Gastrocnemius medialis (tissue), 4 donors: Measurements from ENCODE around the gene RNF207. TPM values are rescaled to one million over a fixed set of nuclear protein-coding genes. Genes with fewer than 3 reads are reported as not detected.

ENCODE experiments used
- ATAC-seq, 2 donors: fragments of 150-250 bp; one replicate each; pipeline ENCODE4 v1.9.1; 2016
- DNase-seq, 2 donors: peaks; one replicate each; pipeline ENCODE4 v3.0.0-alpha.2; 2019
- H3K27ac ChIP-seq, 4 donors: fragments of 200-600 bp; sonication (generic); 1 replicate in 1 of 4; 2 replicates in 3 of 4; pipeline ENCODE4 v1.5.1; 2016 to 2018; ENCODE audit warnings: mild to moderate bottlenecking in 2 of 4, moderate library complexity in 1 of 4
- H3K27me3 ChIP-seq, 3 donors: fragments of 200-600 bp; sonication (generic) in 2 of 3; 1 replicate in 1 of 3; 2 replicates in 2 of 3; pipeline versions ENCODE4 v1.5.1 to v1.6.0; 2016 to 2019; ENCODE audit warnings: mild to moderate bottlenecking in 1 of 3, moderate library complexity in 1 of 3
- H3K36me3 ChIP-seq, 2 donors: fragments of 200-600 bp; sonication (generic) in 1 of 2; one replicate each; pipeline ENCODE4 v1.5.1; 2017 to 2018
- H3K4me1 ChIP-seq, 2 donors: fragments of 200-600 bp; sonication (generic) in 1 of 2; one replicate each; pipeline ENCODE4 v1.5.1; 2016 to 2017; ENCODE audit warnings: mild to moderate bottlenecking in 2 of 2
- H3K4me3 ChIP-seq, 4 donors: fragments of 200-600 bp; sonication (generic) in 3 of 4; 1 replicate in 1 of 4; 2 replicates in 3 of 4; pipeline ENCODE4 v1.5.1; 2016 to 2019; ENCODE audit warnings: mild to moderate bottlenecking in 2 of 4
- H3K9me3 ChIP-seq, 3 donors: fragments of 200-600 bp; sonication (generic) in 2 of 3; 1 replicate in 1 of 3; 2 replicates in 2 of 3; pipeline ENCODE4 v1.5.1; 2016 to 2019
- CTCF ChIP-seq, 5 experiments: fragments of 450-650 bp in 3 of 5; fragments of 200-600 bp in 2 of 5; sonication (generic) in 2 of 5; IDR thresholded peaks in 4 of 5; conservative IDR thresholded peaks in 1 of 5; 1 replicate in 4 of 5; 2 replicates in 1 of 5; pipeline ENCODE4 v1.5.1; 2016 to 2019; ENCODE audit warnings: antibody characterized with exemption in 5 of 5, mild to moderate bottlenecking in 3 of 5, moderate library complexity in 3 of 5
- POLR2A ChIP-seq, 2 donors: fragments of 450-650 bp; IDR thresholded peaks; one replicate each; pipeline ENCODE4 v1.6.1; 2017; ENCODE audit warnings: antibody characterized with exemption in 2 of 2, mild to moderate bottlenecking in 2 of 2, moderate library complexity in 2 of 2
- in situ Hi-C, 4 donors: fragments of 200-750 bp; cut with MboI; loops; one replicate each; pipeline versions ENCODE4 v1.15.0 to v1.8.0; 2017; ENCODE audit warnings: low sequenced_read_pairs in 4 of 4
- intact Hi-C: fragments of 100-400 bp; cut with DNase I; formaldehyde crosslinking; loops from one replicate; pipeline ENCODE4 v1.15.1; 2023; ENCODE audit warnings: low total_unique reads
- total RNA-seq, 4 donors: library from RNA; depleted of rRNA; stranded (reverse); fragments of >200 nt; gene quantifications; one replicate each; pipeline versions ENCODE4 v1.1.0 to v1.2.3, GENCODE V29; 2016

Gene RNF207
- total RNA-seq, 4 donors from 2014 or later: 0.29 to 4.7 (median 0.99) TPM

GRCh38 chr1:6207921-6208320 is 2.0 kb downstream of the RNF207 start:
- in situ Hi-C loops: no loop called here

GRCh38 chr1:6208723-6209660 is 3.1 kb downstream of the RNF207 start:
- ATAC-seq (peak; percentile 32 to 56), DNase-seq (no peak)
- intact Hi-C loops: loop anchor here (2.0 kb wide), 1 partner anchor 36 kb away; the partner anchor contains the start of gene HES3
- in situ Hi-C loops: no loop called here
- TF ChIP-seq POLR2A (IDR thresholded peaks at IDR 0.05) (no peak), CTCF (IDR thresholded peaks at IDR 0.05 in 4 of 5, conservative IDR thresholded peaks at IDR 0.05 in 1 of 5) (peak in 4 of 5 experiments; percentile 52 to 72 (median 59))
- peaks cover 7 to 18% (median 18%) of the 10 kb centered on the region in 3 donors for H3K27me3 ChIP-seq
- H3K4me1 ChIP-seq: peaks cover 7 to 25% of the 10 kb centered on the region in 2 donors
- H3K4me3 ChIP-seq: peak overlapping the region; percentile 49 to 63 (median 56)
- H3K36me3 ChIP-seq: no peaks in the 10 kb centered on the region
- H3K9me3 ChIP-seq: no peaks in the 10 kb centered on the region
- no peak overlapping the region for H3K27ac ChIP-seq

More at GRCh38 chr1:6207921-6208320, 2.0 kb downstream of the RNF207 start:
- TF ChIP-seq CTCF (IDR thresholded peaks at IDR 0.05 in 4 of 5, conservative IDR thresholded peaks at IDR 0.05 in 1 of 5) (no peak), POLR2A (IDR thresholded peaks at IDR 0.05) (no peak)
- intact Hi-C loops: loop anchor here (2.0 kb wide), 1 partner anchor 37 kb away; the partner anchor contains the start of gene HES3
- Histone ChIP-seq H3K27me3 (peaks cover 7 to 18% (median 18%) of the 10 kb centered on the region in 3 donors), H3K4me1 (peaks cover 7 to 25% of the 10 kb centered on the region in 2 donors), H3K27ac (no peak overlapping the region), H3K9me3 (no peaks in the 10 kb centered on the region), H3K36me3 (no peaks in the 10 kb centered on the region), H3K4me3 (no peak overlapping the region)
- ATAC-seq (no peak), DNase-seq (no peak)

- Histone ChIP-seq H3K4me3 (peak overlapping the region in 2 of 4 donors; percentile 56 to 63), H3K9me3 (no peaks in the 10 kb centered on the region), H3K27me3 (peaks cover 7 to 18% (median 15%) of the 10 kb centered on the region in 3 donors), H3K27ac (no peak overlapping the region), H3K4me1 (peaks cover 7 to 25% of the 10 kb centered on the region in 2 donors), H3K36me3 (no peaks in the 10 kb centered on the region)
- no peak for DNase-seq
- intact Hi-C loops (loop anchor here (2.0 kb wide), 1 partner anchor 35 kb away; the partner anchor contains the start of gene HES3), in situ Hi-C loops (no loop called here)
- TF ChIP-seq POLR2A (IDR thresholded peaks at IDR 0.05) (no peak), CTCF (IDR thresholded peaks at IDR 0.05 in 4 of 5, conservative IDR thresholded peaks at IDR 0.05 in 1 of 5) (no peak)
- no peak for ATAC-seq
Observed at GRCh38 chr1:6209661-6210580, 4.0 kb downstream of the RNF207 start.

- DNase-seq (no peak), ATAC-seq (no peak)
- Histone ChIP-seq H3K27ac (no peak overlapping the region), H3K27me3 (peaks cover 0 to 12% (median 9%) of the 10 kb centered on the region in 3 donors), H3K9me3 (no peaks in the 10 kb centered on the region), H3K36me3 (no peaks in the 10 kb centered on the region), H3K4me1 (peaks cover 7 to 19% of the 10 kb centered on the region in 2 donors), H3K4me3 (no peak overlapping the region)
- in situ Hi-C loops: no loop called here
- TF ChIP-seq POLR2A (IDR thresholded peaks at IDR 0.05) (no peak), CTCF (IDR thresholded peaks at IDR 0.05 in 4 of 5, conservative IDR thresholded peaks at IDR 0.05 in 1 of 5) (no peak)
- intact Hi-C loops: no loop called here
Observed at GRCh38 chr1:6210591-6211355, 4.9 kb downstream of the RNF207 start.
